A549 treated with DMSO at 1 μM for 4 hours (cell line): ENCODE results near the gene LENG9. TPM values are rescaled to one million over a fixed set of nuclear protein-coding genes. Genes with fewer than 3 reads are reported as not detected.

ENCODE experiments used
- total RNA-seq: library from RNA; stranded (reverse); fragments of 200-300 nt; extraction: Qiagen RNA extraction; gene quantifications from 5 replicates; pipeline ENCODE4 v1.2.3, GENCODE V29; 2022; ENCODE audit warnings: low read depth

The LENG9 gene
- total RNA-seq, result 5.4 to 8.0 TPM (median 6.7 TPM) in 5 replicates

GRCh38 chr19:54463531-54464043, at the start of gene LENG9:
Gene LENG9 (minus strand): TSS chr19:54463778. CDS start chr19:54463526, 252 bp downstream.

GRCh38 chr19:54502518-54503048, 39.0 kb upstream of the LENG9 start, which contains the start of gene LAIR2:
Gene LAIR2 (plus strand): TSS chr19:54502831. CDS start chr19:54502919, 88 bp downstream.

GRCh38 chr19:54473071-54473891, 9.7 kb upstream of the LENG9 start, which contains the start of gene CDC42EP5:
Gene CDC42EP5 (minus strand): TSS chr19:54473296. CDS start chr19:54465547, 7,749 bp downstream.

GRCh38 chr19:54448774-54449700, 14.5 kb downstream of the LENG9 start, which contains the start of gene LENG8:
Gene LENG8 (plus strand): TSS chr19:54449199. CDS start chr19:54451345, 2,146 bp downstream.

GRCh38 chr19:54415208-54415900, 48.2 kb downstream of the LENG9 start, which contains the start of gene TTYH1:
Gene TTYH1 (plus strand): TSS chr19:54415464. CDS start chr19:54415553, 89 bp downstream.

Other genes with a start within 250 kb of the LENG9 start
- 0.04 to 0.17 TPM (median 0.11 TPM) in 3 of 5 replicates, not detected in the others for gene LILRB3, start 240.8 kb downstream of the LENG9 start, total RNA-seq
- gene LILRA6, start 221.0 kb downstream of the LENG9 start, total RNA-seq, result not detected in 5 replicates
- gene LILRB5, start 206.5 kb downstream of the LENG9 start, total RNA-seq, result 0.02 TPM in 1 of 5 replicates, not detected in the others
- 0.05 to 0.09 TPM (median 0.05 TPM) in 4 of 5 replicates, not detected in the other for gene LILRB2, start 182.7 kb downstream of the LENG9 start, total RNA-seq
- gene LILRA5, start 150.6 kb downstream of the LENG9 start, total RNA-seq, result not detected in 5 replicates
- gene LILRA4, start 124.6 kb downstream of the LENG9 start, total RNA-seq, result 0.08 TPM in 1 of 5 replicates, not detected in the others
- gene LAIR1, start 98.8 kb downstream of the LENG9 start, total RNA-seq, result 0.16 TPM in 1 of 5 replicates, not detected in the others
- gene TTYH1, start 48.3 kb downstream of the LENG9 start, total RNA-seq, result 0.14 to 0.34 TPM (median 0.25 TPM) in 4 of 5 replicates, not detected in the other
- gene LENG8, start 14.6 kb downstream of the LENG9 start, total RNA-seq, result 69.7 to 124 TPM (median 109 TPM) in 5 replicates
- not detected in 5 replicates for gene CDC42EP5, start 9.5 kb upstream of the LENG9 start, total RNA-seq
- gene LAIR2, start 39.1 kb upstream of the LENG9 start, total RNA-seq, result not detected in 5 replicates
- gene LILRA2, start 110.0 kb upstream of the LENG9 start, total RNA-seq, result not detected in 5 replicates
- gene LILRA1, start 129.9 kb upstream of the LENG9 start, total RNA-seq, result not detected in 5 replicates
- gene LILRB1, start 166.7 kb upstream of the LENG9 start, total RNA-seq, result 0.03 to 0.07 TPM in 2 of 5 replicates, not detected in the others
- gene LILRB4, start 199.2 kb upstream of the LENG9 start, total RNA-seq, result not detected in 5 replicates